Skeletal muscle tissue (tissue), 4 donors: ENCODE measurements around the gene ROBO4. TPM values are rescaled to one million over a fixed set of nuclear protein-coding genes. Genes with fewer than 3 reads are reported as not detected.

ENCODE experiments used
- H3K27ac ChIP-seq: one replicate; pipeline ENCODE4 v1.7.0; 2013; ENCODE audit warnings: mild to moderate bottlenecking, low read depth, low read length, inconsistent platforms
- H3K27me3 ChIP-seq, 3 donors: one replicate each; pipeline ENCODE4 v1.7.0; 2013; ENCODE audit warnings: low read length in 3 of 3; ENCODE audit not compliant: control insufficient read depth in 3 of 3, insufficient read depth in 3 of 3
- H3K36me3 ChIP-seq, 3 donors: one replicate each; pipeline ENCODE4 v1.7.0; 2013; ENCODE audit warnings: low read length in 3 of 3; ENCODE audit not compliant: control insufficient read depth in 3 of 3, insufficient read depth in 3 of 3
- H3K4me1 ChIP-seq, 3 donors: one replicate each; pipeline ENCODE4 v1.7.0; 2013; ENCODE audit warnings: low read length in 3 of 3, mild to moderate bottlenecking in 3 of 3; ENCODE audit not compliant: control insufficient read depth in 3 of 3, insufficient read depth in 3 of 3
- H3K4me3 ChIP-seq, 3 donors: one replicate each; pipeline ENCODE4 v1.7.0; 2013; ENCODE audit warnings: low read length in 3 of 3
- H3K9ac ChIP-seq, 3 donors: one replicate each; pipeline ENCODE4 v1.7.0; 2013; ENCODE audit warnings: low read length in 3 of 3, mild to moderate bottlenecking in 3 of 3, moderate library complexity in 2 of 3, low read depth in 1 of 3
- H3K9me3 ChIP-seq, 3 donors: one replicate each; pipeline ENCODE4 v1.7.0; 2013; ENCODE audit warnings: low read length in 3 of 3; ENCODE audit not compliant: control insufficient read depth in 3 of 3
- total RNA-seq: library from RNA; depleted of rRNA; stranded (reverse); fragments of >200 nt; gene quantifications from one replicate; pipeline ENCODE4 v1.2.3, GENCODE V29; 2014
- donor health status: Osteomylitis.

ROBO4 gene
- total RNA-seq, 1 donor from 2014 or later = 14.1 TPM

GRCh38 chr11:124891373-124891861, 6.2 kb downstream of the ROBO4 start:
- peaks cover 53 to 56% (median 54%) of the 10 kb centered on the region in 3 donors for H3K4me1 ChIP-seq
- H3K36me3 ChIP-seq = peaks cover 0 to 5% (median 0%) of the 10 kb centered on the region in 3 donors
- H3K27me3 ChIP-seq = peaks cover 0 to 3% (median 0%) of the 10 kb centered on the region in 3 donors
- peak overlapping the region in 1 of 3 donors; percentile 50 for H3K9ac ChIP-seq
- H3K4me3 ChIP-seq = no peak overlapping the region
- H3K9me3 ChIP-seq = no peaks in the 10 kb centered on the region
- peak overlapping the region; percentile 7 for H3K27ac ChIP-seq

GRCh38 chr11:124890683-124891372, 6.8 kb downstream of the ROBO4 start:
- Histone ChIP-seq H3K9me3 (no peaks in the 10 kb centered on the region), H3K27ac (no peak overlapping the region), H3K36me3 (peaks cover 0 to 5% (median 0%) of the 10 kb centered on the region in 3 donors), H3K27me3 (peaks cover 0 to 5% (median 0%) of the 10 kb centered on the region in 3 donors), H3K4me3 (no peak overlapping the region), H3K9ac (peak overlapping the region in 1 of 3 donors; percentile 33), H3K4me1 (peaks cover 52 to 56% (median 53%) of the 10 kb centered on the region in 3 donors)

- Histone ChIP-seq H3K4me3 (no peak overlapping the region), H3K9me3 (no peaks in the 10 kb centered on the region), H3K36me3 (peaks cover 0 to 5% (median 0%) of the 10 kb centered on the region in 3 donors), H3K27me3 (peaks cover 0 to 5% (median 0%) of the 10 kb centered on the region in 3 donors), H3K27ac (no peak overlapping the region), H3K4me1 (peaks cover 52 to 56% (median 53%) of the 10 kb centered on the region in 3 donors), H3K9ac (no peak overlapping the region)
Measured at GRCh38 chr11:124890151-124890550, 7.5 kb downstream of the ROBO4 start.

GRCh38 chr11:124889191-124890091, 8.2 kb downstream of the ROBO4 start:
- Histone ChIP-seq H3K36me3 (peaks cover 0 to 3% (median 0%) of the 10 kb centered on the region in 3 donors), H3K4me3 (no peak overlapping the region), H3K9me3 (no peaks in the 10 kb centered on the region), H3K4me1 (peaks cover 48 to 51% (median 49%) of the 10 kb centered on the region in 3 donors), H3K9ac (no peak overlapping the region), H3K27ac (no peak overlapping the region), H3K27me3 (peaks cover 0 to 5% (median 0%) of the 10 kb centered on the region in 3 donors)

- H3K4me1 ChIP-seq = peaks cover 36 to 40% (median 38%) of the 10 kb centered on the region in 3 donors
Measured at GRCh38 chr11:124887667-124888013, 10.0 kb downstream of the ROBO4 start.

GRCh38 chr11:124886978-124887666, 10.5 kb downstream of the ROBO4 start:
- H3K9ac ChIP-seq = no peak overlapping the region
- no peak overlapping the region for H3K4me3 ChIP-seq
- peaks cover 33 to 35% (median 34%) of the 10 kb centered on the region in 3 donors for H3K4me1 ChIP-seq
- no peak overlapping the region for H3K27ac ChIP-seq
- H3K9me3 ChIP-seq = no peaks in the 10 kb centered on the region
- H3K36me3 ChIP-seq = no peaks in the 10 kb centered on the region
- H3K27me3 ChIP-seq = peaks cover 0 to 5% (median 0%) of the 10 kb centered on the region in 3 donors

More at GRCh38 chr11:124887667-124888013, 10.0 kb downstream of the ROBO4 start:
- Histone ChIP-seq H3K36me3 (no peaks in the 10 kb centered on the region), H3K9me3 (no peaks in the 10 kb centered on the region), H3K27ac (no peak overlapping the region), H3K4me3 (no peak overlapping the region), H3K9ac (no peak overlapping the region), H3K27me3 (peaks cover 0 to 5% (median 0%) of the 10 kb centered on the region in 3 donors)

GRCh38 chr11:124886476-124886875, 11.2 kb downstream of the ROBO4 start:
- H3K27me3 ChIP-seq = peaks cover 0 to 5% (median 0%) of the 10 kb centered on the region in 3 donors
- no peaks in the 10 kb centered on the region for H3K9me3 ChIP-seq
- peaks cover 26 to 30% (median 29%) of the 10 kb centered on the region in 3 donors for H3K4me1 ChIP-seq
- H3K4me3 ChIP-seq = no peak overlapping the region
- H3K36me3 ChIP-seq = no peaks in the 10 kb centered on the region
- no peak overlapping the region for H3K27ac ChIP-seq
- H3K9ac ChIP-seq = no peak overlapping the region

GRCh38 chr11:124884869-124885479, 12.7 kb downstream of the ROBO4 start:
- Histone ChIP-seq H3K27me3 (peaks cover 0 to 5% (median 0%) of the 10 kb centered on the region in 3 donors), H3K9me3 (no peaks in the 10 kb centered on the region), H3K4me1 (peaks cover 16 to 20% (median 17%) of the 10 kb centered on the region in 3 donors), H3K9ac (no peak overlapping the region), H3K36me3 (no peaks in the 10 kb centered on the region), H3K27ac (no peak overlapping the region), H3K4me3 (no peak overlapping the region)

GRCh38 chr11:124884340-124884739, 13.3 kb downstream of the ROBO4 start:
- H3K27ac ChIP-seq = no peak overlapping the region
- H3K4me1 ChIP-seq = peaks cover 12 to 18% (median 13%) of the 10 kb centered on the region in 3 donors
- H3K9me3 ChIP-seq = no peaks in the 10 kb centered on the region
- no peak overlapping the region for H3K4me3 ChIP-seq
- H3K36me3 ChIP-seq = no peaks in the 10 kb centered on the region
- H3K27me3 ChIP-seq = peaks cover 0 to 5% (median 0%) of the 10 kb centered on the region in 3 donors
- no peak overlapping the region for H3K9ac ChIP-seq
